GM23338 (cell line): Measurements from ENCODE around the gene IFNA5.

Experiments used
- CREB1 ChIP-seq: fragments of 250-450 bp; sonication (Bioruptor Pico); IDR thresholded peaks from 2 replicates; pipeline ENCODE4 v1.5.0; 2020; ENCODE audit warnings: low read depth, mild to moderate bottlenecking, moderate library complexity
- CTCF ChIP-seq, 2 experiments: fragments of 200-600 bp in 1 of 2; sonication (generic) in 1 of 2; conservative IDR thresholded peaks; 2 replicates each; pipeline versions ENCODE4 v1.5.1 to v1.6.1; 2016 to 2017; ENCODE audit warnings: antibody characterized with exemption in 2 of 2, low read depth in 2 of 2, mild to moderate bottlenecking in 2 of 2, moderate library complexity in 1 of 2
- ETS1 ChIP-seq: IDR thresholded peaks from 2 replicates; pipeline ENCODE4 v1.6.1; 2016; ENCODE audit warnings: antibody characterized with exemption
- EZH2 ChIP-seq: fragments of 200-600 bp; sonication (generic); IDR thresholded peaks from one replicate; pipeline ENCODE4 v1.8.0; 2017; ENCODE audit warnings: antibody characterized with exemption, mild to moderate bottlenecking, low read depth; ENCODE audit not compliant: unreplicated experiment
- EZH2phosphoT487 ChIP-seq: fragments of 200-600 bp; sonication (generic); IDR thresholded peaks from one replicate; pipeline ENCODE4 v1.8.1; 2018; ENCODE audit warnings: antibody characterized with exemption; ENCODE audit not compliant: unreplicated experiment
- POLR2AphosphoS5 ChIP-seq: IDR thresholded peaks from 2 replicates; pipeline ENCODE4 v1.6.1; 2016; ENCODE audit warnings: antibody characterized with exemption, low read depth
- REST ChIP-seq: IDR thresholded peaks from one replicate; pipeline ENCODE4 v1.6.1; 2018; ENCODE audit warnings: antibody characterized with exemption; ENCODE audit not compliant: unreplicated experiment
- ZNF114 ChIP-seq: fragments of 250-450 bp; sonication (Bioruptor Pico); IDR thresholded peaks from 2 replicates; pipeline ENCODE4 v1.5.0; 2020; ENCODE audit warnings: mild to moderate bottlenecking, moderate library complexity
- ZNF462 ChIP-seq: fragments of 250-450 bp; sonication (Bioruptor Pico); IDR thresholded peaks from 2 replicates; pipeline ENCODE4 v1.5.0; 2020; ENCODE audit warnings: mild to moderate bottlenecking, moderate library complexity

GRCh38 chr9:21324047-21324446 lies 18.9 kb upstream of the IFNA5 start:
- no peak for TF ChIP-seq CTCF (conservative IDR thresholded peaks at IDR 0.05; ENCODE audit: low read depth in 2 of 2)
- TF ChIP-seq EZH2phosphoT487 = no peak
- no peak for TF ChIP-seq EZH2
- no peak for TF ChIP-seq POLR2AphosphoS5
- no peak for TF ChIP-seq CREB1 (CRISPR knock-in tag)
- TF ChIP-seq ETS1 = no peak
- no peak for TF ChIP-seq REST
- TF ChIP-seq ZNF114 = no peak
- no peak for TF ChIP-seq ZNF462 (CRISPR knock-in tag)
